ENCODE data around the gene KEAP1.
"Not testable (repeated sequence)": the region's sequence is repeated elsewhere in the genome, so short reads cannot be mapped to it uniquely, and the experiment has no call there.

KEAP1 gene

GRCh38 chr19:10503002-10503789, at the start of gene KEAP1:
TSS of gene KEAP1 (minus strand) at chr19:10503356. CDS start at chr19:10500033, 3,323 bp downstream.
- no peak for DNase-seq

GRCh38 chr19:10552510-10553053, 49.4 kb upstream of the KEAP1 start:
- no peak for DNase-seq

GRCh38 chr19:10551698-10552301, 48.6 kb upstream of the KEAP1 start:
- no peak for DNase-seq

- DNase-seq, result not testable (repeated sequence)
These were observed 47.9 kb upstream of the KEAP1 start for GRCh38 chr19:10551006-10551405.

- no peak for DNase-seq
These were observed 47.2 kb upstream of the KEAP1 start for GRCh38 chr19:10550336-10550735.

- no peak for DNase-seq
These were observed 46.6 kb upstream of the KEAP1 start for GRCh38 chr19:10549733-10550132.

GRCh38 chr19:10548746-10549276, 45.7 kb upstream of the KEAP1 start:
- no peak for DNase-seq

- DNase-seq, result no peak
These were observed 43.7 kb upstream of the KEAP1 start for GRCh38 chr19:10546817-10547216.

GRCh38 chr19:10544753-10545251, 41.6 kb upstream of the KEAP1 start:
- no peak for DNase-seq

GRCh38 chr19:10544242-10544752, 41.1 kb upstream of the KEAP1 start:
- no peak for DNase-seq

GRCh38 chr19:10543420-10544241, 40.5 kb upstream of the KEAP1 start, which contains the start of gene ATG4D:
TSS of gene ATG4D (plus strand) at chr19:10543904. CDS start at chr19:10544091, 187 bp downstream.
- DNase-seq, result peak; percentile 44

- no peak for DNase-seq
These were observed 39.9 kb upstream of the KEAP1 start for GRCh38 chr19:10543059-10543419.

- not testable (repeated sequence) for DNase-seq
These were observed 35.9 kb upstream of the KEAP1 start for GRCh38 chr19:10539016-10539415.

GRCh38 chr19:10538204-10538983, 35.2 kb upstream of the KEAP1 start:
- no peak for DNase-seq

- DNase-seq, result no peak
These were observed 34.5 kb upstream of the KEAP1 start for GRCh38 chr19:10537668-10538067.

GRCh38 chr19:10535613-10536012, 32.5 kb upstream of the KEAP1 start:
- no peak for DNase-seq

GRCh38 chr19:10533646-10534386, 30.7 kb upstream of the KEAP1 start:
- no peak for DNase-seq

GRCh38 chr19:10532457-10532856, 29.3 kb upstream of the KEAP1 start:
- no peak for DNase-seq

- DNase-seq, result not testable (repeated sequence)
These were observed 23.7 kb upstream of the KEAP1 start for GRCh38 chr19:10526887-10527286.

- DNase-seq, result no peak
These were observed 22.5 kb upstream of the KEAP1 start for GRCh38 chr19:10525636-10526035.

GRCh38 chr19:10523135-10523636, 20.0 kb upstream of the KEAP1 start:
- DNase-seq, result no peak
